Right lobe of liver (tissue), 4 donors: Measurements from ENCODE around the gene MGA.

Source experiments
- CTCF ChIP-seq, 4 donors: fragments of 200-600 bp in 3 of 4; fragments of 450-650 bp in 1 of 4; IDR thresholded peaks; one replicate each; pipeline versions ENCODE4 v1.5.1 to v1.8.0; 2016 to 2022; ENCODE audit warnings: antibody characterized with exemption in 4 of 4, mild to moderate bottlenecking in 2 of 4
- POLR2A ChIP-seq: fragments of 450-650 bp; IDR thresholded peaks from one replicate; pipeline ENCODE4 v1.6.1; 2017; ENCODE audit warnings: antibody characterized with exemption, mild to moderate bottlenecking
- donor health status: DM: no; HTN: no; CAD: no.
- donor health status: DM: no; HTN: no; CAD: no.
- donor health status: DM: no; HTN: yes; CAD: no.

- TF ChIP-seq POLR2A (no peak), CTCF (IDR thresholded peaks at IDR 0.05) (no peak)
Measured at GRCh38 chr15:41773332-41773728, 113.1 kb downstream of the MGA start.
